HG03108 (cell line): Measurements from ENCODE around the gene C3orf70.

Experiments used
- ATAC-seq: cut with Tn5 transposase; IDR thresholded peaks from one replicate; pipeline ENCODE4 v1.9.1; 2021; ENCODE audit warnings: moderate library complexity; ENCODE audit not compliant: unreplicated experiment

Gene C3orf70

GRCh38 chr3:185056908-185057307 is 96.0 kb downstream of the C3orf70 start:
- ATAC-seq, result no peak

- ATAC-seq, result no peak
Observed at GRCh38 chr3:185052631-185053030, 100.2 kb downstream of the C3orf70 start.

- ATAC-seq, result no peak
Observed at GRCh38 chr3:185051801-185052200, 101.1 kb downstream of the C3orf70 start.

GRCh38 chr3:185049710-185050109 is 103.2 kb downstream of the C3orf70 start:
- ATAC-seq, result no peak

GRCh38 chr3:185046603-185047002 is 106.3 kb downstream of the C3orf70 start:
- ATAC-seq, result no peak

GRCh38 chr3:185046164-185046515 is 106.7 kb downstream of the C3orf70 start:
- ATAC-seq, result no peak

GRCh38 chr3:185042312-185043050 is 110.4 kb downstream of the C3orf70 start:
- no peak for ATAC-seq

GRCh38 chr3:185041540-185041939 is 111.3 kb downstream of the C3orf70 start:
- no peak for ATAC-seq

GRCh38 chr3:185040425-185040824 is 112.4 kb downstream of the C3orf70 start:
- ATAC-seq, result no peak

GRCh38 chr3:185037801-185038200 is 115.1 kb downstream of the C3orf70 start:
- no peak for ATAC-seq

- ATAC-seq, result no peak
Observed at GRCh38 chr3:185030951-185031350, 121.9 kb downstream of the C3orf70 start.

GRCh38 chr3:185030399-185030798 is 122.5 kb downstream of the C3orf70 start:
- ATAC-seq, result no peak

GRCh38 chr3:185029086-185029485 is 123.8 kb downstream of the C3orf70 start:
- no peak for ATAC-seq

GRCh38 chr3:185028121-185028520 is 124.7 kb downstream of the C3orf70 start:
- ATAC-seq, result no peak
